Uterus (tissue), 2 donors: ENCODE data around the gene NAV1.

Experiments used
- CTCF ChIP-seq, 4 experiments: fragments of 200-600 bp in 2 of 4; fragments of 450-650 bp in 2 of 4; sonication (generic) in 2 of 4; IDR thresholded peaks; one replicate each; pipeline ENCODE4 v1.5.1; 2016 to 2019; ENCODE audit warnings: antibody characterized with exemption in 4 of 4, mild to moderate bottlenecking in 2 of 4, moderate library complexity in 1 of 4
- POLR2A ChIP-seq, 2 donors: fragments of 450-650 bp; IDR thresholded peaks; one replicate each; pipeline ENCODE4 v1.6.1; 2016; ENCODE audit warnings: antibody characterized with exemption in 2 of 2, mild to moderate bottlenecking in 1 of 2, moderate library complexity in 1 of 2

DNA sequence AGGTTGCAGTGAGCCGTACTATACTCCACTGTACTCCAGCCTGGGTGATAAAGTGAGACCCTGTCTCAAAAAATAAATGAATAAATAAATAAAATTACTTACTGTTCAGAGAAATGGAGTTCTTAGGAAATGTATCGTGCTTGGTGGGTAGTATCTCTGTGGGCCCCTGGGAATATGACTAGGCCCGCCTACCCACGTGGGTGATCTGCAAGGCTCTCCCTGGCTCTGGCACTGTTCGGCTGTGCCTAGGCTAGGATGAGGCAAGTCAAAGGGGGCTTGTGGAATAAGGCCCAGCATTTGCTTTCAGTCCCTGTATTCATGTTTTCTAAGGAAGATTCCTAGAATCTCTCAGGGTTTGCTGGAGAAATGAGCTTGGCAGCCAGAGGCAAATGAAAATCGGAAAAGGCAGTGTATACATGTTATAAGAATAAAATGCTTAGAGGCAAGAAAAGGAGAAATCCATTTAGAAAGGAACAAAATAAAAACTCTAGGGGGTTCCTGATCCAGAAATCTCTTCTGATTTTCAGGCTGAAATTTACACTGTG is 27.5 kb upstream of the NAV1 start:
- TF ChIP-seq POLR2A (IDR thresholded peaks at IDR 0.05), result no peak
- TF ChIP-seq CTCF (IDR thresholded peaks at IDR 0.05), result no peak
